ENCODE data around the gene PIKFYVE. TPM values are rescaled to one million over a fixed set of nuclear protein-coding genes. Genes with fewer than 3 reads are reported as not detected.

PIKFYVE gene
- total RNA-seq, 1 donor = 57.9 TPM

DNA sequence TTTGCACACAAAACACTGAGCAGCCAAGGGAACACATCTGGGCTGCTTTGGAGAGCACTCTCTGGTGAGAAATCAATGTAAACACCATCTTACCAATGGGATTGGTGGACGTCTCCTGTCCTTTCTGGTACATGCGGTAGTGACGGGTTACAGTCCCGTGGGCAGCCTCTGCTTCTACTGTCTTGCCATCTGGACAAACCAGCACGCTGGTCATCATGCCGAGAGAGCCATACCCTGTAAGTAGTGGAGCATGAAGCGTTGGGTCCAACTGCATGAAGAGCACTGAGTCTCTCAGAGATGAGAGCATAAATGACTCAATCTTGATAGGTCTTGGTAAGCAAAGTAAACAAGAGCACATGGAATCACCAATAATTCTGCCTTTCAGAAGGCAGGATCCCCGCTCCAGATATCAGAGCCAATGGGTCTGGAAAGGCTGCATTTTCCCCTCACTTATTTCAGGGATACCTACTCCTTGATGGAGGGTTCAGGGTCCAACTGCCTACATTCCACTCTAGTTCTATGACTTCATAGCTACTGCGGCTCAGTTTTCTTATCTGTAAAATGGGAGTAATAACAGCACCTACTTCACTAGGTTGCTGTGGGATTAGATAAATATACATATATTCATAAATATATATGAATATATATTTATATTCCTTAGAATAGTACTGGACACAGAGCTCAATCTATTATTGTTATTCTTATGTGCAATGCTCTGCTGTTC is 26.1 kb upstream of the PIKFYVE start:
- Histone ChIP-seq H3K4me3 (ENCODE audit: insufficient read depth, low read length) (no peak overlapping the region), H2AFZ (ENCODE audit: low read length) (no peak overlapping the region), H3K4me1 (ENCODE audit: insufficient read depth, low read length) (no peaks in the 10 kb centered on the region), H3K27me3 (ENCODE audit: insufficient read depth, low read length) (no peaks in the 10 kb centered on the region), H3K4me2 (ENCODE audit: insufficient read depth, low read length) (no peak overlapping the region), H3K36me3 (ENCODE audit: insufficient read depth, low read length) (peaks cover 13% of the 10 kb centered on the region), H3K27ac (ENCODE audit: low read depth, low read length) (no peak overlapping the region), H4K20me1 (ENCODE audit: insufficient read depth, low read length) (no peaks in the 10 kb centered on the region), H3K9me3 (ENCODE audit: low read depth, low read length) (no peaks in the 10 kb centered on the region), H3K79me2 (ENCODE audit: insufficient read depth, low read length) (no peaks in the 10 kb centered on the region)
- TF ChIP-seq, protein P1, sequence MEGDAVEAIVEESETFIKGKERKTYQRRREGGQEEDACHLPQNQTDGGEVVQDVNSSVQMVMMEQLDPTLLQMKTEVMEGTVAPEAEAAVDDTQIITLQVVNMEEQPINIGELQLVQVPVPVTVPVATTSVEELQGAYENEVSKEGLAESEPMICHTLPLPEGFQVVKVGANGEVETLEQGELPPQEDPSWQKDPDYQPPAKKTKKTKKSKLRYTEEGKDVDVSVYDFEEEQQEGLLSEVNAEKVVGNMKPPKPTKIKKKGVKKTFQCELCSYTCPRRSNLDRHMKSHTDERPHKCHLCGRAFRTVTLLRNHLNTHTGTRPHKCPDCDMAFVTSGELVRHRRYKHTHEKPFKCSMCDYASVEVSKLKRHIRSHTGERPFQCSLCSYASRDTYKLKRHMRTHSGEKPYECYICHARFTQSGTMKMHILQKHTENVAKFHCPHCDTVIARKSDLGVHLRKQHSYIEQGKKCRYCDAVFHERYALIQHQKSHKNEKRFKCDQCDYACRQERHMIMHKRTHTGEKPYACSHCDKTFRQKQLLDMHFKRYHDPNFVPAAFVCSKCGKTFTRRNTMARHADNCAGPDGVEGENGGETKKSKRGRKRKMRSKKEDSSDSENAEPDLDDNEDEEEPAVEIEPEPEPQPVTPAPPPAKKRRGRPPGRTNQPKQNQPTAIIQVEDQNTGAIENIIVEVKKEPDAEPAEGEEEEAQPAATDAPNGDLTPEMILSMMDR (IDR thresholded peaks at IDR 0.05; ENCODE audit: extremely low read depth, low read depth, low read length) = no peak
- no peak for DNase-seq (ENCODE audit: insufficient read length, low spot score, missing footprints)

DNA sequence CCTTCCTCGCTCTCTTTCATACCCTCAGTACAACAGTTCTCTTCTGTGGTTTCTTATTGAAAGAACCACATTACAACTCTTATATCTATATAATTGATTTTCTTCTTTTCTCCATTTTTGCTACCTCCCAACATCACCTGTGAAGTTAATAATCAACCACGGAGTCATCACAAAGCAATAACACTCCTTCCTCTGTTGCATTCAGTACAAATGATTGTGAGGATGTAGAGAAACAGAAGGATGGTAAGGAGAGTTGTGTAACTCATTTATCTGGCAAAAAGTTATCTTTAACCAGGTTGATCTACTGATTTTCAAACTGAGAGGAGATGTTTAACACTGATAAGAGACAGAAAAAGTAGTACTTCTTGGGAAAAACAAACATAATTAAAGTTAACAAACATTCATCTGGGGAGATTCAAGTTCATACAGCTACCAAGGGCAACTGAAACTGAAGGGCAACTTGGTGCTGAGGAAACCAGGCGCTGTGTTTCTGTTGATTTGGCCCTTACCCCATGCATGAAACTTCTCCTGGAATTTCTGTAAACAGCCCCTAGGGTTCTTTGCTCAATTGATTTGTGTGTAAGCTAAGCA is 25.3 kb upstream of the PIKFYVE start:
- Histone ChIP-seq H3K27ac (ENCODE audit: low read depth, low read length) (no peak overlapping the region), H3K4me3 (ENCODE audit: insufficient read depth, low read length) (no peak overlapping the region), H3K36me3 (ENCODE audit: insufficient read depth, low read length) (peaks cover 13% of the 10 kb centered on the region), H3K27me3 (ENCODE audit: insufficient read depth, low read length) (no peaks in the 10 kb centered on the region), H3K4me2 (ENCODE audit: insufficient read depth, low read length) (no peak overlapping the region), H3K79me2 (ENCODE audit: insufficient read depth, low read length) (no peaks in the 10 kb centered on the region), H2AFZ (ENCODE audit: low read length) (no peak overlapping the region), H4K20me1 (ENCODE audit: insufficient read depth, low read length) (no peaks in the 10 kb centered on the region), H3K4me1 (ENCODE audit: insufficient read depth, low read length) (no peaks in the 10 kb centered on the region), H3K9me3 (ENCODE audit: low read depth, low read length) (no peaks in the 10 kb centered on the region)
- no peak for DNase-seq (ENCODE audit: insufficient read length, low spot score, missing footprints)
- TF ChIP-seq, protein P1 (IDR thresholded peaks at IDR 0.05; ENCODE audit: extremely low read depth, low read depth, low read length) = no peak

DNA sequence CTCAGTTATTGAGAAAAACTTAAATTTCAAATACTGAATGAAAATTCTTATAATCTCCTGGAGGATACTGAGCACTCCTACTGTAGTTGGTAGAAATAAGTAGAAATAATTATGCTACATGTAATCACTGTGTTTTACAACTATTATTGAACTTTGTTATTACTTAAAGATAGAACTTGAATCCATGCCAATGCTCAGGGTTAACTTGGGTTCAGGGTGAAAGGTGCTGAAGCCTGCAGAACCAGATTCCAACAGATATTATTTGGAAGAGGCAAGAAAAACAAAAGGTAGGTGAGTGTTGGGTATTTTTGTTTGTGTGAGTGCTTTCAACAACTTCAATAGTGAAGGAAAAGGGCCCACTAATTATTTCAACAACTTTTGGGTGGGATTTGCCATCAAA is 21.6 kb upstream of the PIKFYVE start:
- Histone ChIP-seq H3K4me1 (ENCODE audit: insufficient read depth, low read length) (no peaks in the 10 kb centered on the region), H4K20me1 (ENCODE audit: insufficient read depth, low read length) (no peaks in the 10 kb centered on the region), H2AFZ (ENCODE audit: low read length) (no peak overlapping the region), H3K4me3 (ENCODE audit: insufficient read depth, low read length) (no peak overlapping the region), H3K36me3 (ENCODE audit: insufficient read depth, low read length) (peaks cover 7% of the 10 kb centered on the region), H3K4me2 (ENCODE audit: insufficient read depth, low read length) (no peak overlapping the region), H3K79me2 (ENCODE audit: insufficient read depth, low read length) (no peaks in the 10 kb centered on the region), H3K9me3 (ENCODE audit: low read depth, low read length) (no peaks in the 10 kb centered on the region), H3K27me3 (ENCODE audit: insufficient read depth, low read length) (no peaks in the 10 kb centered on the region), H3K27ac (ENCODE audit: low read depth, low read length) (no peak overlapping the region)
- TF ChIP-seq, protein P1 (IDR thresholded peaks at IDR 0.05; ENCODE audit: extremely low read depth, low read depth, low read length) = no peak
- no peak for DNase-seq (ENCODE audit: insufficient read length, low spot score, missing footprints)

DNA sequence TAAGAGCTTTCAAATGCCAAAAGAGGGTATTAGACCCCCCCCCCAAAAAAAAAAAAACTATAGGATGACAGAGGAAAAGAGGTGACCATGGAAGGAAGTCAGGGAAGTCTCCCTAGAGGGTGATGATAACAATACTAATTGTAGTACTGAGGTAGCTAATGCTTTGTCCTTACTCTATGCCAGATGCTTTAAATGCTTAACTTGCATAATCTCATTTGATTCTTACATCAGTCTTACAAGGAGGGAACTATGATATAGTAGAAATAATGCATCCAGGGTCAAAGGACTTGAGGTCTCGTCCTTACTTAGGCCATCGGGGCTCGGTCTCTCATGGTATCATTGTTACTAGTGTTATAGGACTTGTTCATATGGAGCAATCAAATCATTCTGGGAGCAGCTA is 20.3 kb upstream of the PIKFYVE start:
- no peaks in the 10 kb centered on the region for H4K20me1 ChIP-seq (ENCODE audit: insufficient read depth, low read length)
- no peak for DNase-seq (ENCODE audit: insufficient read length, low spot score, missing footprints)
- TF ChIP-seq, protein P1 (IDR thresholded peaks at IDR 0.05; ENCODE audit: extremely low read depth, low read depth, low read length) = no peak
- no peak overlapping the region for H3K4me2 ChIP-seq (ENCODE audit: insufficient read depth, low read length)
- no peaks in the 10 kb centered on the region for H3K79me2 ChIP-seq (ENCODE audit: insufficient read depth, low read length)
- no peaks in the 10 kb centered on the region for H3K36me3 ChIP-seq (ENCODE audit: insufficient read depth, low read length)
- no peak overlapping the region for H3K4me3 ChIP-seq (ENCODE audit: insufficient read depth, low read length)
- no peak overlapping the region for H3K27ac ChIP-seq (ENCODE audit: low read depth, low read length)
- H2AFZ ChIP-seq (ENCODE audit: low read length) = no peak overlapping the region
- peaks cover 13% of the 10 kb centered on the region for H3K4me1 ChIP-seq (ENCODE audit: insufficient read depth, low read length)
- no peaks in the 10 kb centered on the region for H3K27me3 ChIP-seq (ENCODE audit: insufficient read depth, low read length)
- no peaks in the 10 kb centered on the region for H3K9me3 ChIP-seq (ENCODE audit: low read depth, low read length)
